ENCODE data around the gene TYRO3.

Gene TYRO3

DNA sequence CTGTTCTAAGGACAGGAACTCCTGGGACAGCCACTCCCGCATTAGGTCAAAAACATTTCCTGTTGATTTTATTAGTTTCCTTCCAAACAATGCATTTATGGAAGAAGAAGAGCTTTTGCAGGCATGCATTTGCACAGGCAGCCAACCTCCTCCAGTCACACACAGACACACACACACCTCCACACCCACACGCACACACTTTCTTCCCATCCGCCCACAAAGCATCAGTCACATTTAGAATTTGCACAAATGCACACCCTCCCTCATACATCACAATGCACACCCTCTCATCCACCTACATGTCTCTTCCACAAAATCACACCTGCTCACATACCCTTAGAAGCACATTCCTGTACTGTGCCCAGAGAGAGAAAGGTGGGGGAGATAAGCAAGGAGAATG is 4.1 kb upstream of the TYRO3 start:
- Histone ChIP-seq H3K36me3 (ENCODE audit: control insufficient read depth in 1 of 2, insufficient read depth in 2 of 2, low read length in 2 of 2) (no peaks in the 10 kb centered on the region), H3K4me3 (ENCODE audit: low read depth in 1 of 2, low read length in 2 of 2) (no peak overlapping the region), H3K27ac (ENCODE audit: low read length) (no peak overlapping the region), H3K27me3 (ENCODE audit: low read depth, low read length) (no peaks in the 10 kb centered on the region), H3K4me1 (ENCODE audit: control insufficient read depth in 1 of 2, insufficient read depth in 2 of 2, low read length in 2 of 2) (peaks cover 9 to 16% of the 10 kb centered on the region in 2 donors), H3K9me3 (ENCODE audit: control insufficient read depth in 1 of 2, low read length in 2 of 2) (no peaks in the 10 kb centered on the region)

- Histone ChIP-seq H3K4me3 (ENCODE audit: low read depth in 1 of 2, low read length in 2 of 2) (no peak overlapping the region), H3K27ac (ENCODE audit: low read length) (no peak overlapping the region), H3K4me1 (ENCODE audit: control insufficient read depth in 1 of 2, insufficient read depth in 2 of 2, low read length in 2 of 2) (peaks cover 9 to 28% of the 10 kb centered on the region in 2 donors), H3K27me3 (ENCODE audit: low read depth, low read length) (no peaks in the 10 kb centered on the region), H3K9me3 (ENCODE audit: control insufficient read depth in 1 of 2, low read length in 2 of 2) (no peaks in the 10 kb centered on the region), H3K36me3 (ENCODE audit: control insufficient read depth in 1 of 2, insufficient read depth in 2 of 2, low read length in 2 of 2) (no peaks in the 10 kb centered on the region)
Observed at GRCh38 chr15:41556677-41557076, 2.3 kb upstream of the TYRO3 start.

DNA sequence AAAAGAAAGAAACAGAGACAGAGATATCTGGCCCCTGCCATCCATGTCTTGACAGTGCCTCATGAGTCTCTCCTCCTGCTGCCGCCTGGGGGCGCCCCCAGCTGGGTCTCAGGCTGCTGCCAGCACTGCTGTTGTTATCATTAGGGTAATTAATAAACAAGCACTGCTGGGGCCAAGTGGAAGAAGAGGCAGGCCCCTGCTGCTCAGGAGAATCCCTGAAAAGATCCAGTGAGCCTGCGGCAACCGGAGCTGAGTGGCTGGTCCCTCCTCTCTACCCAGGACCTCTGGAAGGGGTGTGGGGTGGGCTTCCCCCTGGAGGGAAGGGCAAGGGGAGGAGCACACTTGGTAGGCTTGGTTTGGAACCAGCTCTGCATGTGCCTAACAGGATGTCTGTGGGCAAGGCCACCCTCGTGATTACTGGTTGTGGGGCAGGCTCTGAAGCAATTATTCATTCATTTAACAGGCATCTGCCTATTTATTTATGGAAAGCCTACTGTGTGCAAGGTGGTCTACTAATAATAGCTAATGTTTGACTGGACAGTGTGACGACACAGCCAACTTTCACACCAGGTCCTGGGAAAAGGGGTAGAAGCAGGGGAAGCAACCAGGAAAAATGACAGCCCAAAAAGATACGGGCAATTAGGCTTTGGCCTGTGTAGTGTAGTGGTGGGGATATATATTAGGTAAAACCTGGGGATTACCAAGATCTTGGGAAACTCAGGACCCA is 1.2 kb upstream of the TYRO3 start:
- H3K36me3 ChIP-seq (ENCODE audit: control insufficient read depth in 1 of 2, insufficient read depth in 2 of 2, low read length in 2 of 2), result no peaks in the 10 kb centered on the region
- H3K4me1 ChIP-seq (ENCODE audit: control insufficient read depth in 1 of 2, insufficient read depth in 2 of 2, low read length in 2 of 2), result peaks cover 14 to 40% of the 10 kb centered on the region in 2 donors
- H3K4me3 ChIP-seq (ENCODE audit: low read depth in 1 of 2, low read length in 2 of 2), result peak overlapping the region; percentile 57 to 61
- no peak overlapping the region for H3K27ac ChIP-seq (ENCODE audit: low read length)
- no peaks in the 10 kb centered on the region for H3K27me3 ChIP-seq (ENCODE audit: low read depth, low read length)
- H3K9me3 ChIP-seq (ENCODE audit: control insufficient read depth in 1 of 2, low read length in 2 of 2), result no peaks in the 10 kb centered on the region

- peak overlapping the region; percentile 55 to 61 for H3K4me3 ChIP-seq (ENCODE audit: low read depth in 1 of 2, low read length in 2 of 2)
- H3K4me1 ChIP-seq (ENCODE audit: control insufficient read depth in 1 of 2, insufficient read depth in 2 of 2, low read length in 2 of 2), result peaks cover 17 to 46% of the 10 kb centered on the region in 2 donors
- H3K36me3 ChIP-seq (ENCODE audit: control insufficient read depth in 1 of 2, insufficient read depth in 2 of 2, low read length in 2 of 2), result no peaks in the 10 kb centered on the region
- no peak overlapping the region for H3K27ac ChIP-seq (ENCODE audit: low read length)
- no peaks in the 10 kb centered on the region for H3K9me3 ChIP-seq (ENCODE audit: control insufficient read depth in 1 of 2, low read length in 2 of 2)
- H3K27me3 ChIP-seq (ENCODE audit: low read depth, low read length), result no peaks in the 10 kb centered on the region
Observed at GRCh38 chr15:41559239-41559782, 299 bp downstream of the TYRO3 start.

DNA sequence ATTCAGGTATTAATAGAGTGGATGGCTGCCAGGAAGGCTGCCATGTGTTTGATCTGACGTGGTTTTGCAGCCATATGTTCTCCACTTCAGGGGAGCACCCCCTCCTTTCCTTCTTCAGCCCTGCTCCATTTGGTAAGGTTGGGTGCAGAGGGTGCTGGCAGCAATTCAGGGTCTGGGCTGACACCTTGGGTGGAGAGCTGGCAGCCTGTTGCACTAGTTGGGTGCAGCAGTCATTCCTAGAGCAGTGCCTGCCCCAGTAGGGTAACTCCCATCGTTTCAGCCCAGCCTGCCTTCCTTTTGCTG is 1.5 kb downstream of the TYRO3 start:
- H3K27ac ChIP-seq (ENCODE audit: low read length), result no peak overlapping the region
- H3K4me1 ChIP-seq (ENCODE audit: control insufficient read depth in 1 of 2, insufficient read depth in 2 of 2, low read length in 2 of 2), result peaks cover 17 to 51% of the 10 kb centered on the region in 2 donors
- H3K27me3 ChIP-seq (ENCODE audit: low read depth, low read length), result no peaks in the 10 kb centered on the region
- H3K36me3 ChIP-seq (ENCODE audit: control insufficient read depth in 1 of 2, insufficient read depth in 2 of 2, low read length in 2 of 2), result no peaks in the 10 kb centered on the region
- no peaks in the 10 kb centered on the region for H3K9me3 ChIP-seq (ENCODE audit: control insufficient read depth in 1 of 2, low read length in 2 of 2)
- peak overlapping the region in 1 of 2 donors; percentile 61 for H3K4me3 ChIP-seq (ENCODE audit: low read depth in 1 of 2, low read length in 2 of 2)

DNA sequence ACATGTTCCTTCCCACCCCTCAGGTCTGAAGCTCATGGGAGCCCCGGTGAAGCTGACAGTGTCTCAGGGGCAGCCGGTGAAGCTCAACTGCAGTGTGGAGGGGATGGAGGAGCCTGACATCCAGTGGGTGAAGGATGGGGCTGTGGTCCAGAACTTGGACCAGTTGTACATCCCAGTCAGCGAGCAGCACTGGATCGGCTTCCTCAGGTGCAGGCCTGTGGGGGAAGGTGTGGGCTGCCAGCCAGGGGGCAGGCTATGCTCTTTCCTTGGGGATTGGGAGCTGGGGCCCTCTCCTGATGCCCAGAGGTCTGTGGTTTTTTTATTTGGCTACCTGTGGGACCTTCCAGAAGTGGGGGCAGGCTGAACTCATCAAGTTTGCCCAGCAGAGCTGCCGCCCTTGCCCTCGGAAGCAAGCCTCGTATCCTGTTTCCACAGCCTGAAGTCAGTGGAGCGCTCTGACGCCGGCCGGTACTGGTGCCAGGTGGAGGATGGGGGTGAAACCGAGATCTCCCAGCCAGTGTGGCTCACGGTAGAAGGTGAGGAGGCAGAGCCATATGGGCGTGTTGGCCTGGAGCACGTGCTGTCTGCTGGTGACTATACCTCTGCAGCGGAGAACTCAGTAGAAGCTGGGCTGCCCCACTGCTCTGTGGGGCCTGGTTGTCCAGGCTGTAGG is 2.2 kb downstream of the TYRO3 start:
- H3K36me3 ChIP-seq (ENCODE audit: control insufficient read depth in 1 of 2, insufficient read depth in 2 of 2, low read length in 2 of 2), result no peaks in the 10 kb centered on the region
- H3K4me1 ChIP-seq (ENCODE audit: control insufficient read depth in 1 of 2, insufficient read depth in 2 of 2, low read length in 2 of 2), result peaks cover 17 to 51% of the 10 kb centered on the region in 2 donors
- H3K4me3 ChIP-seq (ENCODE audit: low read depth in 1 of 2, low read length in 2 of 2), result no peak overlapping the region
- H3K27me3 ChIP-seq (ENCODE audit: low read depth, low read length), result no peaks in the 10 kb centered on the region
- no peak overlapping the region for H3K27ac ChIP-seq (ENCODE audit: low read length)
- H3K9me3 ChIP-seq (ENCODE audit: control insufficient read depth in 1 of 2, low read length in 2 of 2), result no peaks in the 10 kb centered on the region

GRCh38 chr15:41561777-41562145 is 2.7 kb downstream of the TYRO3 start:
- Histone ChIP-seq H3K4me3 (ENCODE audit: low read depth in 1 of 2, low read length in 2 of 2) (no peak overlapping the region), H3K36me3 (ENCODE audit: control insufficient read depth in 1 of 2, insufficient read depth in 2 of 2, low read length in 2 of 2) (no peaks in the 10 kb centered on the region), H3K27me3 (ENCODE audit: low read depth, low read length) (no peaks in the 10 kb centered on the region), H3K9me3 (ENCODE audit: control insufficient read depth in 1 of 2, low read length in 2 of 2) (no peaks in the 10 kb centered on the region), H3K4me1 (ENCODE audit: control insufficient read depth in 1 of 2, insufficient read depth in 2 of 2, low read length in 2 of 2) (peaks cover 17 to 51% of the 10 kb centered on the region in 2 donors), H3K27ac (ENCODE audit: low read length) (no peak overlapping the region)

DNA sequence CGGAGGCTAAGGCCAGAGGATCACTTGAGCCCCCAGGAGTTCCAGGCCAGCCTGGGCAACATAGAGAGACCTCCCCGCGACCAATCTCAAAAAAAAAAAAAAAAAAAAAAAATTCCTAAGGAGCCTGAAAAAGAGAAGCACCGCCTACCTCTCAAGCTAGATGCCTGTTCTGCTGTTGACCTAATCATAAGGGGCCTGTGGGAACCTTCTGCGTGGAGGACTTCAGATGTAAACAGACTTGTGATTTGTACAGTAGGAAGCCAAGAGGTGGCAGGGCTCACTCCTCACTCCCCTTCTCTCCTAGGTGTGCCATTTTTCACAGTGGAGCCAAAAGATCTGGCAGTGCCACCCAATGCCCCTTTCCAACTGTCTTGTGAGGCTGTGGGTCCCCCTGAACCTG is 3.2 kb downstream of the TYRO3 start:
- H3K4me1 ChIP-seq (ENCODE audit: control insufficient read depth in 1 of 2, insufficient read depth in 2 of 2, low read length in 2 of 2), result peaks cover 17 to 51% of the 10 kb centered on the region in 2 donors
- no peaks in the 10 kb centered on the region for H3K36me3 ChIP-seq (ENCODE audit: control insufficient read depth in 1 of 2, insufficient read depth in 2 of 2, low read length in 2 of 2)
- H3K9me3 ChIP-seq (ENCODE audit: control insufficient read depth in 1 of 2, low read length in 2 of 2), result no peaks in the 10 kb centered on the region
- no peak overlapping the region for H3K4me3 ChIP-seq (ENCODE audit: low read depth in 1 of 2, low read length in 2 of 2)
- H3K27me3 ChIP-seq (ENCODE audit: low read depth, low read length), result no peaks in the 10 kb centered on the region
- no peak overlapping the region for H3K27ac ChIP-seq (ENCODE audit: low read length)

- Histone ChIP-seq H3K36me3 (ENCODE audit: control insufficient read depth in 1 of 2, insufficient read depth in 2 of 2, low read length in 2 of 2) (no peaks in the 10 kb centered on the region), H3K9me3 (ENCODE audit: control insufficient read depth in 1 of 2, low read length in 2 of 2) (no peaks in the 10 kb centered on the region), H3K4me1 (ENCODE audit: control insufficient read depth in 1 of 2, insufficient read depth in 2 of 2, low read length in 2 of 2) (peaks cover 14 to 48% of the 10 kb centered on the region in 2 donors), H3K4me3 (ENCODE audit: low read depth in 1 of 2, low read length in 2 of 2) (no peak overlapping the region), H3K27ac (ENCODE audit: low read length) (no peak overlapping the region), H3K27me3 (ENCODE audit: low read depth, low read length) (no peaks in the 10 kb centered on the region)
Observed at GRCh38 chr15:41562784-41563198, 3.8 kb downstream of the TYRO3 start.

DNA sequence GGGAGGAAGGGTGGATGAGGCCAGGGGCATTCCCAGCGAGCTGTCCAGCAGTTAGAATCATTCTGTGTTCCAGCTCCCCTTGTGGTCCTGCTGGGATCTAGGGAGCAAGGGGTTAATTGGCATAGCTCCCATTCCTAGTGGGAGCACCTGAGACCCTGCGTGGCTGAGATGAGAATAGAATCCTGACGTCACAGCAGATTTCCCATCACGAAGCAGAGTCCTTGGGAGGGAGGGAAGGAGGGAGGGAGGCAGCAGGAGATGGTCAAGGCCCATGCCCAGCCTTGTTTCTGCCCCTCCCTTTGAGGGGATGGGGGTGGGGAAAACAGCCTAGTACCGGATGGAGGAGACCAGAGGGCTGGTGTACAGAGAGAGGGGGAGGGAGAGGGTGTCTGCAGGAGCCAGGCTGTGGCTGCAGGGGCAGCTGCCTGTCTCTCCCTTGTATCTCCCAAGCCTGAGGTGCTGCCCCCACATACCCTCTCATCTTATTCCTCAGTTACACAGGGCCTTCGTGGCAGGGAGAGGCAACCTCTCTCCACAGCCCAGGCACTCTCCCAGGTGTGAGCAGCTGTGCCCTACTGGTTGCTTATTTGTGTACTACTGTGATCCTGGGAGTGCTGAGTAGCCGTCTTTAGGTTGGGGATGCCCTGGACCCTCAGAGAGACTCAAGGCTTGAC is 5.4 kb downstream of the TYRO3 start:
- H3K36me3 ChIP-seq (ENCODE audit: control insufficient read depth in 1 of 2, insufficient read depth in 2 of 2, low read length in 2 of 2), result no peaks in the 10 kb centered on the region
- H3K27ac ChIP-seq (ENCODE audit: low read length), result no peak overlapping the region
- no peaks in the 10 kb centered on the region for H3K9me3 ChIP-seq (ENCODE audit: control insufficient read depth in 1 of 2, low read length in 2 of 2)
- H3K27me3 ChIP-seq (ENCODE audit: low read depth, low read length), result no peaks in the 10 kb centered on the region
- peaks cover 7 to 47% of the 10 kb centered on the region in 2 donors for H3K4me1 ChIP-seq (ENCODE audit: control insufficient read depth in 1 of 2, insufficient read depth in 2 of 2, low read length in 2 of 2)
- H3K4me3 ChIP-seq (ENCODE audit: low read depth in 1 of 2, low read length in 2 of 2), result no peak overlapping the region

GRCh38 chr15:41564960-41565502 is 6.0 kb downstream of the TYRO3 start:
- Histone ChIP-seq H3K27me3 (ENCODE audit: low read depth, low read length) (no peaks in the 10 kb centered on the region), H3K27ac (ENCODE audit: low read length) (no peak overlapping the region), H3K4me1 (ENCODE audit: control insufficient read depth in 1 of 2, insufficient read depth in 2 of 2, low read length in 2 of 2) (peaks cover 7 to 41% of the 10 kb centered on the region in 2 donors), H3K36me3 (ENCODE audit: control insufficient read depth in 1 of 2, insufficient read depth in 2 of 2, low read length in 2 of 2) (no peaks in the 10 kb centered on the region), H3K9me3 (ENCODE audit: control insufficient read depth in 1 of 2, low read length in 2 of 2) (no peaks in the 10 kb centered on the region), H3K4me3 (ENCODE audit: low read depth in 1 of 2, low read length in 2 of 2) (no peak overlapping the region)
